Stimulated activated CD4-positive, alpha-beta T cell treated with anti-CD3 and anti-CD28 coated beads, Interleukin-15, amount 100 ng/mL, for 24 hours (primary cell): Measurements from ENCODE around the gene MYO18A.
"Not testable (repeated sequence)": the region's sequence is repeated elsewhere in the genome, so short reads cannot be mapped to it uniquely, and the experiment has no call there.

Source experiments
- DNase-seq: peaks from one replicate; pipeline ENCODE4 v3.0.0-alpha.2; 2020

MYO18A gene

GRCh38 chr17:29095439-29095838 is 84.8 kb downstream of the MYO18A start:
- no peak for DNase-seq

GRCh38 chr17:29094101-29094708 is 86.0 kb downstream of the MYO18A start:
- DNase-seq: no peak

- no peak for DNase-seq
These were observed 86.9 kb downstream of the MYO18A start for GRCh38 chr17:29093090-29093871.

- no peak for DNase-seq
These were observed 88.5 kb downstream of the MYO18A start for GRCh38 chr17:29091606-29092289.

GRCh38 chr17:29090750-29091605 is 89.2 kb downstream of the MYO18A start:
- DNase-seq: no peak

GRCh38 chr17:29090108-29090507 is 90.1 kb downstream of the MYO18A start:
- DNase-seq: no peak

- no peak for DNase-seq
These were observed 90.6 kb downstream of the MYO18A start for GRCh38 chr17:29089601-29090044.

GRCh38 chr17:29088782-29089181 is 91.4 kb downstream of the MYO18A start:
- DNase-seq: not testable (repeated sequence)

- no peak for DNase-seq
These were observed 93.4 kb downstream of the MYO18A start for GRCh38 chr17:29086628-29087332.

- DNase-seq: no peak
These were observed 95.0 kb downstream of the MYO18A start for GRCh38 chr17:29085223-29085622.

- no peak for DNase-seq
These were observed 95.6 kb downstream of the MYO18A start for GRCh38 chr17:29084541-29085146.

- DNase-seq: no peak
These were observed 99.2 kb downstream of the MYO18A start for GRCh38 chr17:29080965-29081364.

GRCh38 chr17:29080323-29080722 is 99.9 kb downstream of the MYO18A start:
- DNase-seq: no peak

- no peak for DNase-seq
These were observed 100.3 kb downstream of the MYO18A start for GRCh38 chr17:29079887-29080286.

- DNase-seq: no peak
These were observed 100.8 kb downstream of the MYO18A start for GRCh38 chr17:29079433-29079832.

- DNase-seq: no peak
These were observed 101.8 kb downstream of the MYO18A start for GRCh38 chr17:29078183-29079045.

- DNase-seq: no peak
These were observed 102.9 kb downstream of the MYO18A start for GRCh38 chr17:29077320-29077719.

- DNase-seq: no peak
These were observed 103.5 kb downstream of the MYO18A start for GRCh38 chr17:29076722-29077121.

GRCh38 chr17:29076087-29076486 is 104.1 kb downstream of the MYO18A start:
- DNase-seq: no peak

- no peak for DNase-seq
These were observed 105.7 kb downstream of the MYO18A start for GRCh38 chr17:29074488-29074887.

- DNase-seq: no peak
These were observed 106.7 kb downstream of the MYO18A start for GRCh38 chr17:29073520-29073919.
